ENCODE results near the gene MARVELD1. TPM values are rescaled to one million over a fixed set of nuclear protein-coding genes. Genes with fewer than 3 reads are reported as not detected.
A peak's percentile ranks its signal among the peaks of the same experiment; 100 is the strongest.

MARVELD1 gene
- total RNA-seq, 1 experiment from 2014 or later, result 17.6 TPM

- intact Hi-C loops (cut with micrococcal nuclease), result loop anchor here (5.0 kb wide), 1 partner anchor 38 kb away; no protein-coding TSS in a partner anchor
- H3K9ac ChIP-seq (ENCODE audit: low read length), result peak overlapping the region; percentile 86; the same call in 1 of the 2 replicates
- no peak for ATAC-seq
- BruUV-seq (replicated peaks), result no TSS peak
- CTCF ChIA-PET, result interaction anchor here (0.6 kb wide), 1 partner anchor 52 kb away, joined by 3 read pairs; the partner anchor contains the start of gene ZFYVE27
- H3K4me2 ChIP-seq (ENCODE audit: low read length), result peak overlapping the region; percentile 92
- H3K9me3 ChIP-seq (ENCODE audit: low read length), result no peaks in the 10 kb centered on the region
- no peaks in the 10 kb centered on the region for H3F3A ChIP-seq (ENCODE audit: low read length, unreplicated experiment)
- no peaks in the 10 kb centered on the region for H3K36me3 ChIP-seq (ENCODE audit: low read depth, low read length)
- peaks cover 46% of the 10 kb centered on the region for H3K79me2 ChIP-seq (ENCODE audit: low read length)
- TF ChIP-seq CTCF (conservative IDR thresholded peaks at IDR 0.05; ENCODE audit: low read depth, low read length) (no peak), EZH2phosphoT487 (IDR thresholded peaks at IDR 0.05; ENCODE audit: borderline replicate concordance, low read length) (no peak)
- H3K4me3 ChIP-seq (ENCODE audit: low read length), result peak overlapping the region; percentile 92
- H4K20me1 ChIP-seq (ENCODE audit: low read length), result peaks cover 28% of the 10 kb centered on the region
- peaks cover 59% of the 10 kb centered on the region for H3K4me1 ChIP-seq (ENCODE audit: insufficient read depth, low read length)
- no peaks in the 10 kb centered on the region for H3K27me3 ChIP-seq (ENCODE audit: low read length)
- POLR2A ChIA-PET (ENCODE audit: unreplicated experiment), result no interaction called here
- no peak overlapping the region for H2AFZ ChIP-seq (ENCODE audit: low read length)
- H3K27ac ChIP-seq (ENCODE audit: low read length), result no peak overlapping the region
- no peaks in the 10 kb centered on the region for H3K9me2 ChIP-seq (replicated peaks; ENCODE audit: low read length)
- peak; percentile 27 for DNase-seq
These were observed 28.1 kb upstream of the MARVELD1 start for GRCh38 chr10:97685395-97685958.

- H3K4me2 ChIP-seq (ENCODE audit: low read length), result peak overlapping the region; percentile 92
- no peak for DNase-seq
- peaks cover 46% of the 10 kb centered on the region for H3K79me2 ChIP-seq (ENCODE audit: low read length)
- H3K9me2 ChIP-seq (replicated peaks; ENCODE audit: low read length), result no peaks in the 10 kb centered on the region
- TF ChIP-seq EZH2phosphoT487 (IDR thresholded peaks at IDR 0.05; ENCODE audit: borderline replicate concordance, low read length) (no peak), CTCF (conservative IDR thresholded peaks at IDR 0.05; ENCODE audit: low read depth, low read length) (no peak), EZH2 (IDR thresholded peaks at IDR 0.05; ENCODE audit: low read length, unreplicated experiment) (no peak)
- CTCF ChIA-PET, result interaction anchor here (0.6 to 1.5 kb wide), 5 partner anchors 8 to 27 kb away, joined by 3 to 9 read pairs (median 6); partner anchors contain the start of gene MARVELD1
- intact Hi-C loops (cut with micrococcal nuclease), result loop anchor here (2.0 to 5.0 kb wide), 2 partner anchors 39 to 40 kb away; no protein-coding TSS in a partner anchor
- no peaks in the 10 kb centered on the region for H3F3A ChIP-seq (ENCODE audit: low read length, unreplicated experiment)
- peaks cover 28% of the 10 kb centered on the region for H4K20me1 ChIP-seq (ENCODE audit: low read length)
- peak overlapping the region; percentile 56 for H3K27ac ChIP-seq (ENCODE audit: low read length)
- H3K9me3 ChIP-seq (ENCODE audit: low read length), result no peaks in the 10 kb centered on the region
- peaks cover 59% of the 10 kb centered on the region for H3K4me1 ChIP-seq (ENCODE audit: insufficient read depth, low read length)
- peak overlapping the region; percentile 22; the same call in 1 of the 2 replicates for H2AFZ ChIP-seq (ENCODE audit: low read length)
- peak overlapping the region; percentile 86 for H3K9ac ChIP-seq (ENCODE audit: low read length)
- H3K36me3 ChIP-seq (ENCODE audit: low read depth, low read length), result no peaks in the 10 kb centered on the region
- ATAC-seq, result peak; percentile 11; the same call in 1 of the 2 replicates
- TSS peak; percentile 62 for BruUV-seq (replicated peaks)
- peak overlapping the region; percentile 92 for H3K4me3 ChIP-seq (ENCODE audit: low read length)
- H3K27me3 ChIP-seq (ENCODE audit: low read length), result no peaks in the 10 kb centered on the region
- POLR2A ChIA-PET (ENCODE audit: unreplicated experiment), result interaction anchor here (0.6 to 1.3 kb wide), 3 partner anchors 41 to 90 kb away, joined by 6 to 36 read pairs (median 7); partner anchors contain the start of gene ZFYVE27
These were observed 27.1 kb upstream of the MARVELD1 start for GRCh38 chr10:97686301-97686961.

Measured in PC-3 (cell line).